ENCODE data around the gene EDAR. TPM values are rescaled to one million over a fixed set of nuclear protein-coding genes. Genes with fewer than 3 reads are reported as not detected.
A peak's percentile ranks its signal among the peaks of the same experiment; 100 is the strongest.

EDAR gene
- total RNA-seq, 2 donors from 2014 or later, result 0.43 to 0.46 TPM

- ATAC-seq (no peak), DNase-seq (ENCODE audit: low spot score in 2 of 2) (no peak)
- Mint-ChIP-seq H3K9me3 (no peaks in the 10 kb centered on the region), H3K27ac (no peak overlapping the region), H3K36me3 (no peaks in the 10 kb centered on the region)
These were observed 25.5 kb upstream of the EDAR start for GRCh38 chr2:109014476-109014875.

- Mint-ChIP-seq H3K27ac (no peak overlapping the region), H3K36me3 (no peaks in the 10 kb centered on the region)
- no peak for ATAC-seq
These were observed 24.0 kb upstream of the EDAR start for GRCh38 chr2:109013051-109013450.

GRCh38 chr2:109009920-109010610, 21.0 kb upstream of the EDAR start:
- no peaks in the 10 kb centered on the region for H3K36me3 Mint-ChIP-seq
- H3K27ac Mint-ChIP-seq, result peak overlapping the region in 1 of 2 donors; percentile 78
- peak; percentile 56 to 64 for ATAC-seq
- no peak for DNase-seq (ENCODE audit: low spot score in 2 of 2)
- no peaks in the 10 kb centered on the region for H3K9me3 Mint-ChIP-seq

More at GRCh38 chr2:109013051-109013450, 24.0 kb upstream of the EDAR start:
- H3K9me3 Mint-ChIP-seq, result no peaks in the 10 kb centered on the region
- DNase-seq (ENCODE audit: low spot score in 2 of 2), result peak in 1 of 2 donors; percentile 34

GRCh38 chr2:109006971-109007370, 18.0 kb upstream of the EDAR start:
- H3K9me3 Mint-ChIP-seq, result no peaks in the 10 kb centered on the region
- no peaks in the 10 kb centered on the region for H3K36me3 Mint-ChIP-seq
- H3K27ac Mint-ChIP-seq, result no peak overlapping the region
- DNase-seq (ENCODE audit: low spot score in 2 of 2), result no peak
- no peak for ATAC-seq

GRCh38 chr2:109005686-109006204, 16.7 kb upstream of the EDAR start:
- no peak overlapping the region for H3K27ac Mint-ChIP-seq
- no peaks in the 10 kb centered on the region for H3K36me3 Mint-ChIP-seq
- ATAC-seq, result no peak
- DNase-seq (ENCODE audit: low spot score in 2 of 2), result no peak
- no peaks in the 10 kb centered on the region for H3K9me3 Mint-ChIP-seq

- DNase-seq (ENCODE audit: low spot score in 2 of 2) (no peak), ATAC-seq (no peak)
- H3K27ac Mint-ChIP-seq, result peak overlapping the region in 1 of 2 donors; percentile 24
- H3K9me3 Mint-ChIP-seq, result no peaks in the 10 kb centered on the region
- H3K36me3 Mint-ChIP-seq, result no peaks in the 10 kb centered on the region
These were observed 12.2 kb upstream of the EDAR start for GRCh38 chr2:109001201-109001600.

GRCh38 chr2:109000738-109001137, 11.7 kb upstream of the EDAR start:
- ATAC-seq (no peak), DNase-seq (ENCODE audit: low spot score in 2 of 2) (no peak)
- Mint-ChIP-seq H3K27ac (peak overlapping the region in 1 of 2 donors; percentile 24), H3K36me3 (no peaks in the 10 kb centered on the region), H3K9me3 (no peaks in the 10 kb centered on the region)

- DNase-seq (ENCODE audit: low spot score in 2 of 2) (no peak), ATAC-seq (no peak)
- H3K27ac Mint-ChIP-seq, result no peak overlapping the region
- no peaks in the 10 kb centered on the region for H3K9me3 Mint-ChIP-seq
- no peaks in the 10 kb centered on the region for H3K36me3 Mint-ChIP-seq
These were observed 9.9 kb upstream of the EDAR start for GRCh38 chr2:108998911-108999310.

- Mint-ChIP-seq H3K27ac (no peak overlapping the region), H3K9me3 (no peaks in the 10 kb centered on the region), H3K36me3 (no peaks in the 10 kb centered on the region)
- ATAC-seq, result no peak
- DNase-seq (ENCODE audit: low spot score in 2 of 2), result no peak
These were observed 5.2 kb upstream of the EDAR start for GRCh38 chr2:108994178-108994577.

GRCh38 chr2:108993095-108993937, 4.3 kb upstream of the EDAR start:
- no peak for ATAC-seq
- no peak for DNase-seq (ENCODE audit: low spot score in 2 of 2)
- Mint-ChIP-seq H3K9me3 (no peaks in the 10 kb centered on the region), H3K36me3 (no peaks in the 10 kb centered on the region), H3K27ac (no peak overlapping the region)

GRCh38 chr2:108988076-108988795, 784 bp downstream of the EDAR start:
- ATAC-seq (peak; percentile 50 to 56), DNase-seq (ENCODE audit: low spot score in 2 of 2) (no peak)
- Mint-ChIP-seq H3K9me3 (no peaks in the 10 kb centered on the region), H3K27ac (peak overlapping the region in 1 of 2 donors; percentile 87), H3K36me3 (no peaks in the 10 kb centered on the region)

GRCh38 chr2:108986916-108987510, 2.0 kb downstream of the EDAR start:
- Mint-ChIP-seq H3K9me3 (no peaks in the 10 kb centered on the region), H3K36me3 (no peaks in the 10 kb centered on the region), H3K27ac (peak overlapping the region in 1 of 2 donors; percentile 87)
- DNase-seq (ENCODE audit: low spot score in 2 of 2) (peak in 1 of 2 donors; percentile 42), ATAC-seq (peak; percentile 73)

GRCh38 chr2:108983610-108984009, 5.4 kb downstream of the EDAR start:
- no peak for ATAC-seq
- H3K36me3 Mint-ChIP-seq, result no peaks in the 10 kb centered on the region
- no peaks in the 10 kb centered on the region for H3K9me3 Mint-ChIP-seq
- H3K27ac Mint-ChIP-seq, result no peak overlapping the region
- no peak for DNase-seq (ENCODE audit: low spot score in 2 of 2)

GRCh38 chr2:108983061-108983460, 6.0 kb downstream of the EDAR start:
- no peak overlapping the region for H3K27ac Mint-ChIP-seq
- no peak for ATAC-seq
- DNase-seq (ENCODE audit: low spot score in 2 of 2), result no peak
- no peaks in the 10 kb centered on the region for H3K36me3 Mint-ChIP-seq
- no peaks in the 10 kb centered on the region for H3K9me3 Mint-ChIP-seq

- ATAC-seq (no peak), DNase-seq (ENCODE audit: low spot score in 2 of 2) (no peak)
- no peaks in the 10 kb centered on the region for H3K36me3 Mint-ChIP-seq
- H3K9me3 Mint-ChIP-seq, result no peaks in the 10 kb centered on the region
- H3K27ac Mint-ChIP-seq, result no peak overlapping the region
These were observed 6.8 kb downstream of the EDAR start for GRCh38 chr2:108982259-108982679.

GRCh38 chr2:108981846-108982245, 7.2 kb downstream of the EDAR start:
- DNase-seq (ENCODE audit: low spot score in 2 of 2), result no peak
- ATAC-seq, result no peak
- Mint-ChIP-seq H3K9me3 (no peaks in the 10 kb centered on the region), H3K27ac (no peak overlapping the region), H3K36me3 (no peaks in the 10 kb centered on the region)

Measured in activated naive CD4-positive, alpha-beta T cell treated with anti-CD3 and anti-CD28 coated beads, Interleukin-2, amount 50 U/mL, for 72 hours (primary cell).